Measurements from ENCODE around the gene SYNGR3.

Gene SYNGR3

DNA sequence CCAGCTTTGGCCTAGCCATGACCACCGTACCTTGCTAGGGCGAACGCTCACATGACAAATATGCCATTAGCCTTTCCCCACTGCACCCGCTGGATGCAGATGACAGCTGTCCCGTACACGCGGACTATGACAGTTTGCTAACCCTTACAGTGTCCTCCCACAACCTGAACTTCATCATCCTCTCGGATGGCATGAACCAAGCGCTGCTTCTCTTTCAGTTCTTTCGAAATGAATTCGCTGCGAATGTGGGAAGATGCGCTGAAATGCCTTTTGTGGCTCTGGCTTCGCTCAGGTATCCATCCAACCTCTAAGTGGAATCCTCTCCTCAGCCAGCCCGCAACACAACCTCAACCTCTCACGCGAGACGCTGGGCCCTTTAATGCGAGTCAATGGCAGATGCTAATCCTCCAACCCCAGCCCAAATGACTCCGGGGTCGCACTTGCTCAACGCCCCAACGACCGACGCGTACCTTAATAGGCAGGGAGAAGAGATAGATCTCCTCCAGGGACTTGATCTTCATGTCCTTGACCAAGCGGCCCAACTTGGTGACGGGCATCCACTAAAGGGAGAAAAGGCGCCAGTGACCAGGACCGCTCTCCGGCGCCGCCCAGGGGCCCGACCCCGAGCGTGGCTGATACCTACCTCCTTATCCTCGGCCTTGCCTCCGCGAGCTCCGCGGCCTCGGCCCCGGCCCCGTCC is 25.8 kb upstream of the SYNGR3 start:
- DNase-seq, result peak; percentile 34
- Histone ChIP-seq H3K79me2 (ENCODE audit: control insufficient read depth, insufficient read depth, low read length) (peaks cover 37% of the 10 kb centered on the region), H3K18ac (ENCODE audit: low read length) (peak overlapping the region; percentile 91), H3K56ac (ENCODE audit: low read length) (peak overlapping the region; percentile 99), H3K36me3 (ENCODE audit: control insufficient read depth, insufficient read depth, low read length) (peaks cover 15% of the 10 kb centered on the region), H3K4ac (ENCODE audit: low read depth, low read length) (no peak overlapping the region), H2BK5ac (ENCODE audit: low read length) (peak overlapping the region; percentile 35), H3K4me3 (ENCODE audit: low read length) (peak overlapping the region; percentile 96), H3K4me1 (ENCODE audit: control insufficient read depth, low read depth, low read length) (no peaks in the 10 kb centered on the region), H3K23ac (ENCODE audit: low read length) (peak overlapping the region; percentile 48), H3K27ac (ENCODE audit: low read depth, low read length) (peak overlapping the region; percentile 85), H3K27me3 (ENCODE audit: insufficient read depth, low read length, poor library complexity) (no peaks in the 10 kb centered on the region), H3K79me1 (ENCODE audit: low read length) (peaks cover 4% of the 10 kb centered on the region), H2BK120ac (ENCODE audit: low read depth, low read length) (no peak overlapping the region), H4K8ac (ENCODE audit: low read depth, low read length) (no peak overlapping the region), H2AK5ac (ENCODE audit: low read length) (peak overlapping the region; percentile 85), H3K4me2 (ENCODE audit: low read length) (peak overlapping the region; percentile 100), H4K5ac (ENCODE audit: low read length) (no peak overlapping the region), H3K9ac (ENCODE audit: low read length) (peak overlapping the region; percentile 99), H2BK15ac (replicated peaks; ENCODE audit: low read depth) (no peak overlapping the region)
- WGBS (ENCODE audit: extremely low coverage, insufficient coverage, low lambda C conversion rate), result no CpG with 5 or more reads among the region's 44 CpGs

DNA sequence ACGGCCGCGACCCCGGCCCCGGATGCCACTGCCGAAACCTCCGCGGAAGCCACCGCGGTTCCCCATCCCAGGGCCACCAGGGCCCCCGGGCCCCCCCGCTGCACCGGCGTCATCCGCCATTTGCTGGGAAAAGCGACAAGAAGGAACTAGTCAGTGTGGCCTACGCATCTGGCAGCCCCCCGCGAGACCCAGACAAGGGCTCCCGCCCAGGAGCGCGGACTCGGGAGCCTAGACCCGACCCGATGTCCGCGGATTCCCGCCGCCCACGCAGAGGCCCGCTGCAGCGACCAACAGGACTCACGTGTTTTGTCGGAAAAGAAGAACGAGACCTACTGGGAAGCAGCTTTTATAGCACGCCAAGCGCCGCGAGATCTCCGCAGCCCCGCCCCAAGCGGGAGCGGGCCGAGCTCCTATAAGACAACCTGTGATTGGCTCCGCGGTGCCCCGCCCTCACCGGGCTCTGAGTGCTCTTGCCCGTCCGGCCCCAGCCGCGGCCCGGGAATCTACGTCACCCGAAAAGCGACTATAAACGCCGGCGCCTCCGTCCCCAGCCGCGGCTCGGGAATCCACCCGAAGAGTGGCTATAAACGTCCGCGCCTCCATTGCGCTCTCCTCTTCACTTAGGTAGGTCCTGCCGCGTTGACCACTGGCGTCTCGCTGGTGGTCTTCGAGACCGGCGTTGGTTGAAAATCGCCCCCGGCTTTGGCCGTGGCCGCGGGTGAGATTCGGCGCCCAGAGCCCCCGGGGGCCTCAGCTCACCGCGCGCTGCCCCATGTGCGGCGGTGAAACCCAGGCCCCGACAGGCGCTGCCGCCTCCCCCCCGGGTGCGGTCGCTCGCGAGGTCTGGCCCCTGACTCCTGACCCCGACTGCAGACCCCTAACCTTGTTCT is 25.0 kb upstream of the SYNGR3 start, which contains the start of gene RPS2:
Gene RPS2 (minus strand): TSS at position 321 of the 890 bp plus-strand sequence. CDS start 201 bp downstream, at position 120.
- Histone ChIP-seq H2BK15ac (replicated peaks; ENCODE audit: low read depth) (no peak within 1 kb of the TSS), H3K18ac (ENCODE audit: low read length) (peak within 1 kb of the TSS; percentile 91), H3K4ac (ENCODE audit: low read depth, low read length) (no peak within 1 kb of the TSS), H3K36me3 (ENCODE audit: control insufficient read depth, insufficient read depth, low read length) (peaks cover 15% of the 10 kb centered on the region), H3K27me3 (ENCODE audit: insufficient read depth, low read length, poor library complexity) (no peaks in the 10 kb centered on the region), H3K79me1 (ENCODE audit: low read length) (peaks cover 4% of the 10 kb centered on the region), H3K79me2 (ENCODE audit: control insufficient read depth, insufficient read depth, low read length) (peaks cover 37% of the 10 kb centered on the region), H3K27ac (ENCODE audit: low read depth, low read length) (peak within 1 kb of the TSS; percentile 85), H2AK5ac (ENCODE audit: low read length) (peak within 1 kb of the TSS; percentile 85), H2BK5ac (ENCODE audit: low read length) (peak within 1 kb of the TSS; percentile 35), H3K9ac (ENCODE audit: low read length) (peak within 1 kb of the TSS; percentile 99), H4K8ac (ENCODE audit: low read depth, low read length) (peak within 1 kb of the TSS; percentile 65), H3K4me2 (ENCODE audit: low read length) (peak within 1 kb of the TSS; percentile 100), H3K4me1 (ENCODE audit: control insufficient read depth, low read depth, low read length) (no peaks in the 10 kb centered on the region), H3K56ac (ENCODE audit: low read length) (peak within 1 kb of the TSS; percentile 99), H3K4me3 (ENCODE audit: low read length) (peak within 1 kb of the TSS; percentile 98), H4K5ac (ENCODE audit: low read length) (no peak within 1 kb of the TSS), H2BK120ac (ENCODE audit: low read depth, low read length) (no peak within 1 kb of the TSS), H3K23ac (ENCODE audit: low read length) (peak within 1 kb of the TSS; percentile 48)
- DNase-seq, result peak; percentile 99
- WGBS (ENCODE audit: extremely low coverage, insufficient coverage, low lambda C conversion rate), result no CpG with 5 or more reads among the region's 97 CpGs

DNA sequence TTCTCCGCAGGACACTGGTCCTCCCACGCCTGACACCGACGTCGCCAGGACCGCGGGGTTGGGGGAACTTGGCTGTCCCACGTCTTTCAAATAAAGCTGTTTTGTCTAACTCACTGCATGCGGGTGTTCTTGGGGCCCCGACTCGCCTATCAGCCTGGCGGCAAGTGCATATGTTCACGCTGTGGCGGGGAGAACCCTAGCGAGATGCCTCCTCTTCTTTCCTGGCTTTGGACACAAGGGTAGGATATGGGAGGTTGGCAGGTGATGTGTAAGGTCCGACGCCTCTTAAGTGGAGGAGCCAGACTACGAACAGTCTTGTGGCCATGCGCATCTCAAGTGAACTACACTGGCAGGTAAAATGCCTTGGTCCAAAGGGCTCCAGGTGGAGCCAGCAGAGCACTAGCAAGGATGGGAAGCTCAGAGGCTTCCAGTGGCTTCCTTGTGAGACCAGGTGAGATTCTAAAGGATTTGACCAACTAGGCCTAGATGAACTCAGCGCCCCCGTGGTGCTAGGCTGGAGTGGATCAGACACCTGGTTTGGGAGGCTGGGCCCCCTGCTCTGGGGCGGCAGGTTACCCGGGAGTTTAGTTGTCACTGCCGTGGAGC is 24.3 kb upstream of the SYNGR3 start:
- Histone ChIP-seq H4K5ac (ENCODE audit: low read length) (no peak overlapping the region), H3K18ac (ENCODE audit: low read length) (peak overlapping the region; percentile 88), H3K23ac (ENCODE audit: low read length) (peak overlapping the region; percentile 37), H3K4me3 (ENCODE audit: low read length) (peak overlapping the region; percentile 98), H2BK15ac (replicated peaks; ENCODE audit: low read depth) (no peak overlapping the region), H2AK5ac (ENCODE audit: low read length) (no peak overlapping the region), H3K79me1 (ENCODE audit: low read length) (peaks cover 4% of the 10 kb centered on the region), H2BK120ac (ENCODE audit: low read depth, low read length) (no peak overlapping the region), H3K27ac (ENCODE audit: low read depth, low read length) (no peak overlapping the region), H3K79me2 (ENCODE audit: control insufficient read depth, insufficient read depth, low read length) (peaks cover 30% of the 10 kb centered on the region), H3K9ac (ENCODE audit: low read length) (peak overlapping the region; percentile 93), H3K56ac (ENCODE audit: low read length) (peak overlapping the region; percentile 99), H4K8ac (ENCODE audit: low read depth, low read length) (peak overlapping the region; percentile 65), H3K27me3 (ENCODE audit: insufficient read depth, low read length, poor library complexity) (no peaks in the 10 kb centered on the region), H2BK5ac (ENCODE audit: low read length) (no peak overlapping the region), H3K36me3 (ENCODE audit: control insufficient read depth, insufficient read depth, low read length) (peaks cover 15% of the 10 kb centered on the region), H3K4me1 (ENCODE audit: control insufficient read depth, low read depth, low read length) (no peaks in the 10 kb centered on the region), H3K4me2 (ENCODE audit: low read length) (peak overlapping the region; percentile 87), H3K4ac (ENCODE audit: low read depth, low read length) (no peak overlapping the region)
- no peak for DNase-seq
- WGBS (ENCODE audit: extremely low coverage, insufficient coverage, low lambda C conversion rate), result no CpG with 5 or more reads among the region's 24 CpGs

DNA sequence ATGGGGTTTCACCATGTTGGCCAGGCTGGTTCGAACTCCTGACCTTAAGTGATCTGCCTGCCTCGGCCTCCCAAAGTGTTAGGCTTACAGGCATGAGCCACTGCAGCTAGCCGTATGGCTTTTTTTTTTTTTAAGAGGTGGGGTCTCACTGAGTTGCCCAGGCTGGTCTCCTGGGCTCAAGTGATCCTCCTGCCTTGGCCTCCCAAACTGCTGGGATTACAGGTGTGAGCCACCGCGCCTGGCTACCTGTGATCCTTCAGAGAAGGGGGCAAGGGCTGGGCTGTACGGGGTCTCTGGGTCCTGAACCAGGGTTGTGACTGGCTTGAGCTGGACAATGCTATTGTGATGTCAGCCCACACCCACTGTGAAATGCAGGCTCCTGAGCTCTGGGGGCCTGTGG is 23.3 kb upstream of the SYNGR3 start, which contains the start of gene RNF151:
Gene RNF151 (plus strand): TSS at position 397 of the 400 bp plus-strand sequence. CDS start 26 bp downstream, outside the sequence.
- H2AK5ac ChIP-seq (ENCODE audit: low read length), result no peak within 1 kb of the TSS
- H3K79me1 ChIP-seq (ENCODE audit: low read length), result peaks cover 6% of the 10 kb centered on the region
- no peak within 1 kb of the TSS for H2BK5ac ChIP-seq (ENCODE audit: low read length)
- H2BK15ac ChIP-seq (replicated peaks; ENCODE audit: low read depth), result no peak within 1 kb of the TSS
- no peak for DNase-seq
- H3K4me2 ChIP-seq (ENCODE audit: low read length), result peak within 1 kb of the TSS; percentile 87
- no CpG with 5 or more reads among the region's 6 CpGs for WGBS (ENCODE audit: extremely low coverage, insufficient coverage, low lambda C conversion rate)
- H4K8ac ChIP-seq (ENCODE audit: low read depth, low read length), result no peak within 1 kb of the TSS
- H3K9ac ChIP-seq (ENCODE audit: low read length), result peak within 1 kb of the TSS; percentile 93
- no peak within 1 kb of the TSS for H3K4ac ChIP-seq (ENCODE audit: low read depth, low read length)
- H3K79me2 ChIP-seq (ENCODE audit: control insufficient read depth, insufficient read depth, low read length), result peaks cover 30% of the 10 kb centered on the region
- H3K36me3 ChIP-seq (ENCODE audit: control insufficient read depth, insufficient read depth, low read length), result peaks cover 15% of the 10 kb centered on the region
- peak within 1 kb of the TSS; percentile 99 for H3K56ac ChIP-seq (ENCODE audit: low read length)
- H2BK120ac ChIP-seq (ENCODE audit: low read depth, low read length), result no peak within 1 kb of the TSS
- no peak within 1 kb of the TSS for H3K27ac ChIP-seq (ENCODE audit: low read depth, low read length)
- H4K5ac ChIP-seq (ENCODE audit: low read length), result no peak within 1 kb of the TSS
- peak within 1 kb of the TSS; percentile 98 for H3K4me3 ChIP-seq (ENCODE audit: low read length)
- H3K27me3 ChIP-seq (ENCODE audit: insufficient read depth, low read length, poor library complexity), result no peaks in the 10 kb centered on the region
- H3K4me1 ChIP-seq (ENCODE audit: control insufficient read depth, low read depth, low read length), result no peaks in the 10 kb centered on the region
- H3K18ac ChIP-seq (ENCODE audit: low read length), result no peak within 1 kb of the TSS
- H3K23ac ChIP-seq (ENCODE audit: low read length), result no peak within 1 kb of the TSS

DNA sequence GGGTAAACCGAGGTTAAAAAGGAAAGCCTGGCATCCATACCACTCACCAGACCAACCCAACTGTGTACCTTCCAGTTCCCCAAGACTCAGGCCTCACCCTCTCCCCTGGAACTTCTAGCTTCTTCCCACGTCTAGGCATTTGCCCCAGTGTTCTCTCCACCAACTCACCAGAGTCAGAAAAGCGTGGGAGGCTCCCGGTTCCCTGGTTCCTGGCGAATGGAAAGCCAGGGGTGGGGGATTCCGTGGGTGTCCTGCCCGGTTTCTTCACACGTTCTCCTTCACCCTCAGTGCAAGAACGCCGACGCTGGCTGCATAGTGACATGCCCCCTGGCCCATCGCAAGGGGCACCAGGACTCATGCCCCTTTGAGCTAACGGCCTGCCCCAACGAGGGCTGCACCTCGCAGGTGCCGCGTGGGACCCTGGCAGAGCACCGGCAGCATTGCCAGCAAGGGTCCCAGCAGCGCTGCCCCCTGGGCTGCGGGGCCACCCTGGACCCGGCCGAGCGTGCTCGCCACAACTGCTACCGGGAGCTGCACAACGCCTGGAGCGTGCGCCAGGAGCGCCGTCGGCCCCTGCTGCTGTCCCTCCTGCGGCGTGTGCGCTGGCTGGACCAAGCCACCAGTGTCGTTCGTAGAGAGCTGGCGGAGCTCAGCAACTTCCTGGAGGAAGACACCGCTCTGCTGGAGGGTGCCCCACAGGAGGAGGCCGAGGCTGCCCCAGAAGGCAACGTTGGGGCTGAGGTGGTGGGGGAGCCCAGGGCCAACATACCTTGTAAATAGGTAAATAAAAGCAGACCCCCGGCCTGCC is 21.4 kb upstream of the SYNGR3 start:
- no peak overlapping the region for H2BK120ac ChIP-seq (ENCODE audit: low read depth, low read length)
- no peak overlapping the region for H2BK15ac ChIP-seq (replicated peaks; ENCODE audit: low read depth)
- no peak overlapping the region for H2BK5ac ChIP-seq (ENCODE audit: low read length)
- H3K18ac ChIP-seq (ENCODE audit: low read length), result no peak overlapping the region
- no peak overlapping the region for H4K5ac ChIP-seq (ENCODE audit: low read length)
- DNase-seq, result no peak
- peaks cover 5% of the 10 kb centered on the region for H3K36me3 ChIP-seq (ENCODE audit: control insufficient read depth, insufficient read depth, low read length)
- no peaks in the 10 kb centered on the region for H3K27me3 ChIP-seq (ENCODE audit: insufficient read depth, low read length, poor library complexity)
- H3K56ac ChIP-seq (ENCODE audit: low read length), result no peak overlapping the region
- no peak overlapping the region for H3K4me2 ChIP-seq (ENCODE audit: low read length)
- H3K4me1 ChIP-seq (ENCODE audit: control insufficient read depth, low read depth, low read length), result no peaks in the 10 kb centered on the region
- no peak overlapping the region for H3K9ac ChIP-seq (ENCODE audit: low read length)
- no peak overlapping the region for H2AK5ac ChIP-seq (ENCODE audit: low read length)
- H3K27ac ChIP-seq (ENCODE audit: low read depth, low read length), result no peak overlapping the region
- H3K79me2 ChIP-seq (ENCODE audit: control insufficient read depth, insufficient read depth, low read length), result peaks cover 34% of the 10 kb centered on the region
- no peak overlapping the region for H3K4me3 ChIP-seq (ENCODE audit: low read length)
- H4K8ac ChIP-seq (ENCODE audit: low read depth, low read length), result no peak overlapping the region
- H3K79me1 ChIP-seq (ENCODE audit: low read length), result peaks cover 10% of the 10 kb centered on the region
- WGBS (ENCODE audit: extremely low coverage, insufficient coverage, low lambda C conversion rate), result no CpG with 5 or more reads among the region's 41 CpGs
- H3K4ac ChIP-seq (ENCODE audit: low read depth, low read length), result no peak overlapping the region
- no peak overlapping the region for H3K23ac ChIP-seq (ENCODE audit: low read length)

All from mesendoderm (in vitro differentiated cells).